Heart left ventricle (tissue), 16 donors: Measurements from ENCODE around the gene GRK5. TPM values are rescaled to one million over a fixed set of nuclear protein-coding genes. Genes with fewer than 3 reads are reported as not detected.

ENCODE experiments used
- ATAC-seq, 4 donors: fragments of 200-7000 bp; cut with Tn5 transposase; one replicate each; pipeline ENCODE4 v1.9.1; 2020 to 2022; ENCODE audit warnings: moderate library complexity in 4 of 4, mild to moderate bottlenecking in 3 of 4, moderate number of reproducible peaks in 1 of 4
- DNase-seq, 5 donors: peaks; one replicate each; pipeline ENCODE4 v3.0.0-alpha.2; 2020
- H3K27ac ChIP-seq, 12 donors: fragments of 200-600 bp; sonication (generic) in 4 of 12; one replicate each; pipeline versions ENCODE4 v1.5.0 to v1.8.0; 2016 to 2022; ENCODE audit warnings: mild to moderate bottlenecking in 2 of 12
- H3K27me3 ChIP-seq, 9 donors: fragments of 200-600 bp; sonication (generic) in 2 of 9; one replicate each; pipeline versions ENCODE4 v1.5.1 to v1.8.0; 2016 to 2022; ENCODE audit warnings: mild to moderate bottlenecking in 3 of 9
- H3K36me3 ChIP-seq, 9 donors: fragments of 200-600 bp; sonication (generic) in 2 of 9; one replicate each; pipeline versions ENCODE4 v1.5.0 to v1.8.0; 2018 to 2022; ENCODE audit warnings: mild to moderate bottlenecking in 2 of 9
- H3K4me1 ChIP-seq, 12 donors: fragments of 200-600 bp; sonication (generic) in 4 of 12; one replicate each; pipeline versions ENCODE4 v1.5.0 to v1.8.0; 2016 to 2022; ENCODE audit warnings: mild to moderate bottlenecking in 3 of 12
- H3K4me3 ChIP-seq, 12 donors: fragments of 200-600 bp; sonication (generic) in 4 of 12; one replicate each; pipeline versions ENCODE4 v1.5.0 to v1.8.0; 2017 to 2022; ENCODE audit warnings: mild to moderate bottlenecking in 9 of 12, moderate library complexity in 4 of 12
- H3K9me3 ChIP-seq, 12 donors: fragments of 200-600 bp; sonication (generic) in 4 of 12; one replicate each; pipeline versions ENCODE4 v1.5.0 to v1.8.0; 2016 to 2022; ENCODE audit warnings: mild to moderate bottlenecking in 1 of 12
- CTCF ChIP-seq, 12 donors: fragments of 200-600 bp; sonication (generic) in 4 of 12; IDR thresholded peaks; one replicate each; pipeline versions ENCODE4 v1.5.0 to v1.8.0; 2018 to 2022; ENCODE audit warnings: antibody characterized with exemption in 12 of 12, mild to moderate bottlenecking in 5 of 12
- POLR2A ChIP-seq, 2 donors: fragments of 450-650 bp; IDR thresholded peaks; one replicate each; pipeline ENCODE4 v1.6.1; 2017; ENCODE audit warnings: antibody characterized with exemption in 2 of 2, mild to moderate bottlenecking in 2 of 2, moderate library complexity in 2 of 2
- WGBS, 4 donors: extraction: QIAGEN DNeasy Blood & Tissue Kit in 2 of 4; methylation state at CpG; one replicate each; pipeline versions ENCODE4 v1.1.5 to v1.1.7; 2013 to 2018; 5-methylcytosine and 5-hydroxymethylcytosine counted together
- intact Hi-C, 10 donors: fragments of 100-400 bp; cut with DNase I; formaldehyde crosslinking; loops; one replicate each; pipeline versions ENCODE4 v1.11.1 to v1.14.2; 2022
- polyA plus RNA-seq, 2 donors: library from polyadenylated mRNA; stranded (reverse); fragments of 200-250 nt; gene quantifications; one replicate each; pipeline ENCODE4 v1.2.3, GENCODE V29; 2013
- total RNA-seq, 9 donors: library from RNA; depleted of rRNA in 2 of 9; stranded (reverse); fragments of >200 nt in 2 of 9; fragmentation: NEBNext Ultra II Directional in 3 of 9; extraction: Animal tissue kit (Norgen Biotek cat#: 25700) in 3 of 9; gene quantifications; one replicate each; pipeline versions ENCODE4 v1.1.0 to v1.2.4, GENCODE V29; 2016 to 2023
- donor health status: ischemic (EF 13 %, LVEDD 7.1; RV severe dilation, severe dysfunction).
- donor health status: healthy with polysubstance abuse.
- donor health status: DM: no; HTN: yes; CAD: no.
- donor health status: DM: no; HTN: no; CAD: no.
- donor health status: ischemic (EF 25% LVEDD 6.9; RV normal size, moderate dysfunction).
- donor health status: ischemic (EF 25% LVEDD 5.7; RV mildly dilated, moderate dysfunction).
- donor health status: healthy.
- donor health status: DM: yes; HTN: yes; CAD: no.
- donor health status: ischemic (EF 35%, LVEDD 5.7; RV mildly dilated, moderate dysfunction).
- donor health status: nonischemic (EF 11% LVEDD 7.7; RV severe dilation, severe dysfunction).
- donor health status: DM: yes; HTN: yes; CAD: no.
- donor health status: PGD.
- donor health status: ischemic (EF 29% LVEDD 5.4; RV normal size, mild dysfunction).
- donor health status: nonischemic (EF 23%, LVEDD 6.1; RV moderate dilation, normal function).

GRK5 gene
- total and polyA plus RNA-seq, 11 donors: 13.1 to 58.0 (median 30.2) TPM

GRCh38 chr10:119488675-119489074, 281.3 kb downstream of the GRK5 start:
- 85 to 89% (median 86%) methylated on average over 7 of the region's 7 CpGs for WGBS, 4 donors
- Histone ChIP-seq H3K36me3 (no peaks in the 10 kb centered on the region), H3K27me3 (no peaks in the 10 kb centered on the region), H3K4me1 (peaks cover 0 to 10% (median 6%) of the 10 kb centered on the region in 12 donors), H3K9me3 (no peaks in the 10 kb centered on the region), H3K4me3 (no peak overlapping the region), H3K27ac (no peak overlapping the region)
- TF ChIP-seq CTCF (IDR thresholded peaks at IDR 0.05) (no peak), POLR2A (IDR thresholded peaks at IDR 0.05) (no peak)
- DNase-seq: no peak
- intact Hi-C loops: loop anchor here in 4 of 10 donors (1.0 to 2.0 kb wide), 2 partner anchors 43 to 290 kb away; no protein-coding TSS in a partner anchor
- ATAC-seq: no peak

GRCh38 chr10:119489991-119490326, 282.6 kb downstream of the GRK5 start:
- intact Hi-C loops: loop anchor here in 6 of 10 donors (1.0 to 5.0 kb wide), 5 partner anchors 45 to 298 kb away; no protein-coding TSS in a partner anchor

GRCh38 chr10:119491966-119492757, 284.8 kb downstream of the GRK5 start:
- no peak for DNase-seq
- no peak overlapping the region for H3K4me3 ChIP-seq

More at GRCh38 chr10:119489991-119490326, 282.6 kb downstream of the GRK5 start:
- H3K9me3 ChIP-seq: no peaks in the 10 kb centered on the region
- no peaks in the 10 kb centered on the region for H3K27me3 ChIP-seq
- no peaks in the 10 kb centered on the region for H3K36me3 ChIP-seq
- TF ChIP-seq POLR2A (IDR thresholded peaks at IDR 0.05) (no peak), CTCF (IDR thresholded peaks at IDR 0.05) (peak in 3 of 12 donors; percentile 1 to 24 (median 3))
- ATAC-seq (no peak), DNase-seq (no peak)
- WGBS, 4 donors: 56 to 72% (median 60%) methylated on average over 5 of the region's 5 CpGs
- H3K27ac ChIP-seq: peak overlapping the region in 2 of 12 donors; percentile 10 to 52
- peaks cover 0 to 21% (median 8%) of the 10 kb centered on the region in 12 donors for H3K4me1 ChIP-seq
- H3K4me3 ChIP-seq: peak overlapping the region in 6 of 12 donors; percentile 27 to 44 (median 36)

More at GRCh38 chr10:119491966-119492757, 284.8 kb downstream of the GRK5 start:
- TF ChIP-seq CTCF (IDR thresholded peaks at IDR 0.05) (no peak), POLR2A (IDR thresholded peaks at IDR 0.05) (no peak)
- WGBS, 4 donors: 70 to 79% (median 78%) methylated on average over 6 of the region's 6 CpGs
- no peaks in the 10 kb centered on the region for H3K36me3 ChIP-seq
- no peaks in the 10 kb centered on the region for H3K27me3 ChIP-seq
- H3K27ac ChIP-seq: peak overlapping the region in 1 of 12 donors; percentile 1
- intact Hi-C loops: loop anchor here in 2 of 10 donors (5.0 kb wide), 2 partner anchors 290 to 300 kb away; no protein-coding TSS in a partner anchor
- H3K9me3 ChIP-seq: no peaks in the 10 kb centered on the region
- peaks cover 0 to 23% (median 8%) of the 10 kb centered on the region in 12 donors for H3K4me1 ChIP-seq
- ATAC-seq: no peak
